Nephron (organoid): Measurements from ENCODE around the gene EFEMP2.
A peak's percentile ranks its signal among the peaks of the same experiment; 100 is the strongest.

Experiments used
- H3K27ac Mint-ChIP-seq, 3 experiments: 2 replicates each; pipeline ENCODE4 v1.8.0; 2020; ENCODE audit warnings: mixed read lengths in 3 of 3, mild to moderate bottlenecking in 2 of 3, moderate library complexity in 1 of 3
- H3K27me3 Mint-ChIP-seq: 2 replicates; pipeline ENCODE4 v1.8.0; 2021; ENCODE audit warnings: low read depth, mild to moderate bottlenecking, moderate library complexity, mixed read lengths
- H3K36me3 Mint-ChIP-seq: 2 replicates; pipeline ENCODE4 v1.8.0; 2020; ENCODE audit warnings: low read depth, mixed read lengths
- H3K4me1 Mint-ChIP-seq: 2 replicates; pipeline ENCODE4 v1.8.0; 2020; ENCODE audit warnings: mixed read lengths
- H3K4me3 Mint-ChIP-seq, 3 experiments: 2 replicates each; pipeline ENCODE4 v1.8.0; 2020; ENCODE audit warnings: mild to moderate bottlenecking in 3 of 3, mixed read lengths in 3 of 3, moderate library complexity in 2 of 3
- H3K9me3 Mint-ChIP-seq: 2 replicates; pipeline ENCODE4 v1.8.0; 2020; ENCODE audit warnings: mixed read lengths
- CTCF ChIP-seq, 3 experiments: fragments of 200-600 bp; sonication (generic); IDR thresholded peaks; one replicate each; pipeline ENCODE4 v1.5.0; 2021; ENCODE audit warnings: antibody characterized with exemption in 3 of 3; ENCODE audit not compliant: unreplicated experiment in 3 of 3

EFEMP2 gene

GRCh38 chr11:65862191-65862735 is 10.3 kb downstream of the EFEMP2 start:
- Mint-ChIP-seq H3K4me1 (peaks cover 15% of the 10 kb centered on the region), H3K4me3 (peak overlapping the region; percentile 52 to 93 (median 79)), H3K27me3 (no peaks in the 10 kb centered on the region), H3K9me3 (no peaks in the 10 kb centered on the region), H3K36me3 (peaks cover 23% of the 10 kb centered on the region), H3K27ac (no peak overlapping the region)
- TF ChIP-seq CTCF (IDR thresholded peaks at IDR 0.05; ENCODE audit: unreplicated experiment in 3 of 3): no peak

- TF ChIP-seq CTCF (IDR thresholded peaks at IDR 0.05; ENCODE audit: unreplicated experiment in 3 of 3): no peak
- no peaks in the 10 kb centered on the region for H3K9me3 Mint-ChIP-seq
- peaks cover 17% of the 10 kb centered on the region for H3K4me1 Mint-ChIP-seq
Measured at GRCh38 chr11:65861533-65862183, 10.9 kb downstream of the EFEMP2 start.

GRCh38 chr11:65861165-65861505 is 11.5 kb downstream of the EFEMP2 start:
- H3K27ac Mint-ChIP-seq: peak overlapping the region; percentile 78 to 99 (median 97)
- peak overlapping the region; percentile 90 to 93 (median 92) for H3K4me3 Mint-ChIP-seq

More at GRCh38 chr11:65861533-65862183, 10.9 kb downstream of the EFEMP2 start:
- Mint-ChIP-seq H3K27ac (peak overlapping the region; percentile 78 to 99 (median 97)), H3K36me3 (peaks cover 19% of the 10 kb centered on the region), H3K27me3 (no peaks in the 10 kb centered on the region), H3K4me3 (peak overlapping the region; percentile 90 to 93 (median 92))

GRCh38 chr11:65860278-65861164 is 12.1 kb downstream of the EFEMP2 start, which contains the start of gene MUS81:
Gene MUS81, plus strand, starts transcription at chr11:65860433. Its CDS starts 321 bp downstream, at chr11:65860754.
- Mint-ChIP-seq H3K27ac (peak within 1 kb of the TSS; percentile 97 to 99 (median 99)), H3K36me3 (peaks cover 29% of the 10 kb centered on the region), H3K9me3 (no peaks in the 10 kb centered on the region), H3K4me3 (peak within 1 kb of the TSS; percentile 90 to 93 (median 92)), H3K27me3 (no peaks in the 10 kb centered on the region), H3K4me1 (peaks cover 27% of the 10 kb centered on the region)
- peak; percentile 89 to 95 (median 94) for TF ChIP-seq CTCF (IDR thresholded peaks at IDR 0.05; ENCODE audit: unreplicated experiment in 3 of 3)

More at GRCh38 chr11:65861165-65861505, 11.5 kb downstream of the EFEMP2 start:
- peaks cover 22% of the 10 kb centered on the region for H3K4me1 Mint-ChIP-seq
- TF ChIP-seq CTCF (IDR thresholded peaks at IDR 0.05; ENCODE audit: unreplicated experiment in 3 of 3): no peak
- H3K27me3 Mint-ChIP-seq: no peaks in the 10 kb centered on the region
- no peaks in the 10 kb centered on the region for H3K9me3 Mint-ChIP-seq
- H3K36me3 Mint-ChIP-seq: peaks cover 23% of the 10 kb centered on the region

GRCh38 chr11:65859812-65860277 is 12.8 kb downstream of the EFEMP2 start:
- Mint-ChIP-seq H3K27me3 (no peaks in the 10 kb centered on the region), H3K4me3 (peak overlapping the region; percentile 90 to 93 (median 92)), H3K27ac (peak overlapping the region; percentile 97 to 99 (median 99)), H3K9me3 (no peaks in the 10 kb centered on the region), H3K36me3 (peaks cover 30% of the 10 kb centered on the region), H3K4me1 (peaks cover 27% of the 10 kb centered on the region)
- no peak for TF ChIP-seq CTCF (IDR thresholded peaks at IDR 0.05; ENCODE audit: unreplicated experiment in 3 of 3)
